SK-N-SH (cell line): ENCODE data around the gene ENOX1.

Source experiments
- CTCF ChIP-seq: fragments of 200-600 bp; sonication (generic); IDR thresholded peaks from 2 replicates; pipeline ENCODE4 v1.6.1; 2017; ENCODE audit warnings: antibody characterized with exemption, mild to moderate bottlenecking, moderate library complexity
- FOXM1 ChIP-seq: IDR thresholded peaks from 2 replicates; pipeline ENCODE4 v1.4.0; 2012; ENCODE audit warnings: low read depth, mild to moderate bottlenecking
- JUND ChIP-seq: IDR thresholded peaks from 2 replicates; pipeline ENCODE4 v1.4.0; 2012
- MAX ChIP-seq: IDR thresholded peaks from 2 replicates; pipeline ENCODE4 v1.4.0; 2012; ENCODE audit warnings: low read depth
- POLR2AphosphoS5 ChIP-seq: IDR thresholded peaks from 2 replicates; pipeline ENCODE4 v1.6.1; 2012; ENCODE audit warnings: low read depth, low read length
- RCOR1 ChIP-seq: fragments of 150-350 bp; IDR thresholded peaks from 2 replicates; pipeline ENCODE4 v1.6.1; 2017; ENCODE audit warnings: antibody characterized with exemption, low read length

GRCh38 chr13:43760257-43760656 is 26.5 kb downstream of the ENOX1 start:
- TF ChIP-seq POLR2AphosphoS5 (no peak), RCOR1 (no peak), MAX (no peak), FOXM1 (no peak), CTCF (no peak), JUND (no peak)
